Cerebellar nuclear complex (tissue), 1 donor: ENCODE data around the gene DTX2.
A peak's percentile ranks its signal among the peaks of the same experiment; 100 is the strongest.
"Not testable (repeated sequence)": the region's sequence is repeated elsewhere in the genome, so short reads cannot be mapped to it uniquely, and the experiment has no call there.

ENCODE experiments used
- DNase-seq, 2 experiments: peaks; one replicate each; lab custom pipeline; 2025; lab: John Stamatoyannopoulos, UW

Gene DTX2

DNA sequence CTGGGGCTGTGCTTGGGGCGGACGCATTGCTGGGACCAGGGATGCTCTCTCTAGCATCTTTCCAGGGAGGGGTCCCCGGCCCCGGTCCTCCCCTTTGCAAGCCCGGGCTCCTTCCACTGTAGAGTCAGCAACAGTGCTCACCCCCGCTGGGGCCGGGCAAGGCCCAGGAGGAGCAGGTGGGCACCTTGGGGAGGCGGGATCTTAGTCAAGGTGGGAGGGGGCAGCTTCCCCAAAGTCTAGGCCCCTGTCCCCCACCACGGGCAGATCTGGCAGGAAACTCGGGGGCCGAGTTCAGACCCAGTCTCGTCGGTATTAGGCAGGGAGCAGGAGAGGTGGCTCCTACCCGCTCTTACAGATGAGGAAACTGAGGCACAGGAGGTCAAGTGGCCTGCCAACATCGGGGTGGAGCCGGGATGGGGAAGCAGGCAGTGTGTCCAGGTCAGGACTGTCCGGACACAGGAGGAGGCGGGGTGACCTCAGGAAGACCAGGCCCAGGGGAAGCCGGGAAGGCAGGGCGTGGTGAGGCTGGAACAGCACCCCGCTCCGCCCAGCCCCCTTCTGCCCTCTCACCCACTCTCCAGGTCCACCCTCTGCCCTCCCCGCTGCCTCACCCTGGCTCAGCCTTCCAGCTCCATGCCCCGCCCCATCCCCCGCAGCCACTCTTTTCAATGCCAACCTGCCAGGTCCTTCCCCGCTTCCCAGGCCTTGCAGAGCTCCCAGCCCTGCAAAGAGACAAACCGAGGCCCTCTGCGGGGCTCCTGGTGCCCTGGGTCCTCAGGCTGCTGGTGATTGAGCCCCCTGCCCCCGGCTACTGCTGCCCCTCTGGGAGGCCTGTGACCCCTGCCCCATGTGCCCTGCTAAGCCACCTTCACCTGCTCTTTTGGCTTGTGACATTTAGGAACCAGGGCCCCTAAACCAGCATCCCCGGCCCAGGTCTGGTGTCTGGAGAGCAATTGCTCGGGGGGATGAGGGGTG lies 50.7 kb downstream of the DTX2 start:
- DNase-seq: not testable (repeated sequence)

DNA sequence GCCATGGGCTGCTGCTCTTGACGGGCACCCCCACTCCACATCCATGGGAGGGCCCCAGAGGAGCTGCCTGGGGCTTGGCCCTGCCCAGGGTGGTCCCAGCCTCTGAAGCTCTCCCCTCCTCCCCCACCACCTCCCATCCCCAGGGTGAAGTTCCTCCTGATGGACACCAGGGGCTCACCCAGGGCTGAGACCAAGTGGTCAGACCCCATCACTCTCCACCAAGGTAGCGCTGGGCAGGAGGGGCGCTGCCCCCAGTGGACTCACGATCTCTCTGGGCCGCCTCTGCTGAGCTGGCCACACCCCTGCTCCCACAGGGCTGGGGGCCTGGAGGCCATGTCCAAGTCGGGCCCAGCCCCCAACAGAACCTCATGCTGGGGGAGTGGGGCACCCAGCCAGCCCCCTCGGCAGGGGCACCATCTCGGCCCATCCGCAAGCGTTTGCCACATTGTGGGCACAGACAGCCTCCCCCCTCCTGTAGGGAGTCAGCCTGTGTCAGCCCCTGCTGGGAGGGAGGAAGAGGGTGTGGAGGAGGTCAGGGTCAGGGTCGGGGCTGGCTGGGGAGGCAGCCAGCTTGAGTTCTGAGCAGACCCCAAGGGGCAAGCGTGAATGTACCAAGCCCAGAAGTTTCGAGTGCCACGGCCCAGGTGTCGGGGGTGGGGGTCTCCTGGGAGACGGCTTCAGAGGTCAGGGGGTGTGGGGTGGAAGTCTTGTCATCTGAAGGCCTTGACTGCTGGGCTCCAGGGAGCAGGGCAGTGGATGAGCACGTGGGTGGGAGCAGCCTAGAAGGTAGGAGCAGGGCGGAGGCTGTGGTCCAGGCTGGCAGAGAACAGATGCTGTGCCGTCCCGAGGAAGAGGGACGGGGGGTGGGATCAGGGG lies 51.7 kb downstream of the DTX2 start:
- DNase-seq: no peak

DNA sequence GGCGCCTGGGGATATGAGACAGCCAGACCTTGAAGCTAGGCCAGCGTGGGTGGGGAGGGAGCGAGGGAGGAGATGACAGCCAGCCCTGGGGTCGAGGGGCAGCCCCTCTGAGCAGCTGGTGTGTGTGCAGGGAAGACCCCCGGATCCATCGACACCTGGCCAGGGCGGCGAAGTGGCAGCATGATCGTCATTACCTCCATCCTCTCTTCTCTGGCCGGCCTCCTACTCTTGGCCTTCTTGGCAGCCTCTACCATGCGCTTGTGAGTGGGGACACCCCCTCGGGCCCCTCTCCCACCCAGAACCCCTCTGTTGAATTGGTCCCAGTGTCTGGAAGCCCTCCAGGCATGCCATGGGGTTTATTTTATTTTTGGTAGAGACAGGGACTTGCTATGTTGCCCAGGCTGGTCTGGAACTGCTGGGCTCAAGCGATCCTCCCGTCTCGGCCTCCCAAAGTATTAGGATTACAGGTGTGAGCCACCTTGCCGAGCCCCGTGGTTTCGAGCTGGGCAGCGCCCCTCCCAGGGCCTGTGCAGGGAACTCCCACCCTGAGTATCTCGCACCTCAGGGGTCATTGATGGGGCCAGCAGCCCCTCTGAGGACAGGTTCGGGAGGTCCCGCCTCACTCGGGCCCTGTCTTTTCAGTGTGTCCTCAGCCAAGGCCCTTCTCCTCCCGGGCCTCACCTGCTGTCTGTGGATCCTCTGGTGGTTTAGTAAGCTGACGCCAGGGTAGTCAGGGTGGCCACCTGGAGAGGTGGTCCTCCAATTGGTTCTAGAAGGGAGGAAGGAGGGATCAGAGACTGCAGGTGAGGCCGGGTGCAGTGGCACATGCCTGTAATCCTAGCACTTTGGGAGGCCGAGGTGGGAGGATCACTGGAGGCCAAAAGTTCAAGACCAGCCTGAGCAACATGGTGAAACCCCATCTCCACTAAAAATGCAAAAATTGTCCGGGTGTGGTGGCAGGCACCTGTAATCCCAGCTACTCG lies 52.6 kb downstream of the DTX2 start:
- DNase-seq: no peak

DNA sequence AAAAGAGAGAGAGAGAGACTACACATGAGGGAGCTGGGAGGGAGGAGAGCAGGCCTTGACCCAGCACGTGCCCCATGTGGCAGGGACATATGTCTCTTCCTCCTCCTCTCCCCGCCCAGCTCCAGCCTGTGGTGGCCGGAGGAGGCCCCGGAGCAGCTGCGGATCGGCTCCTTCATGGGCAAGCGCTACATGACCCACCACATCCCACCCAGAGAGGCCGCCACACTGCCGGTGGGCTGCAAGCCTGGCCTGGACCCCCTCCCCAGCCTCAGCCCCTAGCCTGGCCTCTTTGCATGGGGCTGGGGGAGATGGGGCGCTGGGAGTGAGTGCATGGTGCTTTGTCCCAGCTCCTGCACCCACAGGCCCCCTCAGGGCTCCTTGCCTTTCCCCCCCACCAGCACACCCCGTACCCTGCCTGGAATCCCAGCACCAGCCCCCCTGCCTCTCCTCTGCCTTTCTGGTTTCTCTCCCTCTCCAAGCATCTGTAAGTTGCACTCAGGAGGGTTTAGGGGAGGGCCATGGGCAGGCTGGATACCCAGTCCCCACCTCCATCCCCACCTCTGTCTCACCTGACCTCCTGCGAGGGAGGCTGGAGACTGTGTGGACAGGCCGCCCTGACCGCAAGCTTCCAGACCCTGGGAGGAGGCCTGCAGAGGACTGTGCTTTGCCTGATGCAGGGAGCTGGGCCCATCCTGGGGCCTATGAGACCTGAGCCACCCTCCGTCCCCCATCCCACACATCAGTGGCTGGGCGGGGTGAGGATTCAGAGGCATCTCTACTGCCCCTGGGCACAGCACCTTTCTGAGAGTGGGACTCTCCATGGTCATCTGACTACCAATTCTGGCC lies 53.6 kb downstream of the DTX2 start:
- DNase-seq: no peak

DNA sequence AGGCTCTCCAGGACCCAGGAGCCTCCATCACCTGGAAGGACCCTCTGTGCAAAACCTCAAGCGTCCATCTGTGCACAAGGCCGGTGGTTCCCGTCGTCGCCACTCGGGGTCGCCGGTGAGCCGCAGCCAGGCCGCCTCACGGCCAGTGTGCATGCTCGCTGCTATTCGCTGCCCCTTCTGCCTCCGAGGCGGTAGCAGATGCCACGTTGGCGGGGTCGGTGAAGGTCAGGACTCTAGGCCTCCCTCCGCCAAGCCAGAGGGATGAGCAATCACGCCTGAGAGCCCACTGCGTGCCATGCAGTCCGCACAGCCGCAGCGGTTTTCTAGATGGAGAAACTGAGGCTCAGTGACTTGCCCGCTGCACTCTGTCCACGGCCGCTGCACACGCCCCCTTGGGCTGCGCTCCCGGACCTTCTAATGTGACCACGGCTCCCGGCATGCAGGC lies 54.5 kb downstream of the DTX2 start:
- no peak for DNase-seq

DNA sequence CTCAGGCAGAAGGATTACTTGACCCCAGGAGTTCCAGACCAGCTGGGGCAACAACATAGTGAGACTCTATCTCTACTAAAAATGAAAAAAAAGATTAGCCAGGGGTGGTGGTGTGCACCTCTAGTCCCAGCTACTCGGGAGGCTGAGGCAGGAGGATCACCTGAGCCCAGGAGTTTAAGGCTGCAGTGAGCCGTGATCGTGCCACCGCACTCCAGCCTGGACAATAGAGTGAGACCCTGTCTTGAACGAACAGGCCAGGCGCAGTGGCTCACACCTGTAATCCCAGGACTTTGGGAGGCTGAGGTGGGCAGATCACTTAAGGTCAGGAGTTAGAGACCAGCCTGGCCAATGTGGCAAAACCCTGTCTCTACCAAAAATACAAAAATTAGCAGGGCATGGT lies 55.4 kb downstream of the DTX2 start:
- DNase-seq: not testable (repeated sequence)

DNA sequence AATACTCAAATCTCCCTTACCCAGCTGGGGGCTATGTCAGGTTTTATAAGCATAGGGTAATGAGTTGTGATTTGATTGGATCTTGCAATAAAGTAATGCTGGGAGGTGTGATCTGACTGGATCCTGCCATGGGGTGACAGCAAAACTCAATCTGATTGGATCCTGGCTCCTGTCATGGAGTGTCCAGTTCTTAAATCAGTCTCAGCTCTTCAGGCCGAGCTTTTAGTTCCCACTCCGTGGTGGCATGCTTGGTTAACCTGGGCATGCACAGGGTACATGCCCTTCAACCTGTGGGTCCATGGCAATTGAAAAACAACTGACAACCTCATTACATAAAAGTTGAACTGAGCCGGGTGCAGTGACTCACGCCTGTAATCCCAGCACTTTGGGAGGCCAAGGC lies 64.7 kb downstream of the DTX2 start:
- not testable (repeated sequence) for DNase-seq

DNA sequence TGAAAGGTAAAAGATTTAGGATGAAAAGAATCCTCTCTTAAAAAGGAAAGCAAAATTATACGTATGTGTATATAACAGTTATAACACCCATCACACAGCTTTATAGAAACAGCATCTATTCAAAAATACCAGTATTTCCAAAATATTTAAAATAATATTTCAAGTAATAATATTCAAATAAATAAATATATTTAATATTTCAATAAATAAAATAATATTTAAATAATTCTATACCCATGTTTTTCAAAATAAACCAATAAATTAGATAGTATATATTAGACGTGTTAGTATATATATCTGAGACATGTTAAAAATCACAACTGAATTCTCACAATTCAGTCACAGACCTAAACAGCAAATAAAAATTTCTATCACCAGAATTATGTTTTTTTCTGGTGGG lies 70.1 kb downstream of the DTX2 start:
- not testable (repeated sequence) for DNase-seq

DNA sequence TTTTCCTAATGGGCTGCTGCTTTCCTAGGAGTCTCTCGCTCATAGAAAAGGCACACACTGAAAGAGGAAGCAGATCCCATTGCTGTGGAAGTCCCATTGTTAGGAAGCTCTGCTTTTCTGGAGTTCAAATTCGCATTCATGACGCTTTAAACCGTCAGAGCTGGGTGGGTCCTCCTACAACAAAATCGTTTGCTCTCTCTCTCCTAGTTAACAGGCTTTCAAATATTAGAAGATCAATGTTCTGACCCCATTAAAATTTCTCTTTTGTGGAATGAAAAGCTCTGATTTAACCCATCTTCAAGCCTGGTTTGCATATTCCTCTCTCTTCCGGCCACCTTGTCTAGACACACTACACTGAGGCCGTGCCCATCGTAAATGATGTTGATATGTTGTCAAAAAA lies 81.7 kb downstream of the DTX2 start, which contains the start of gene SPDYE16:
SPDYE16 (minus strand) TSS at position 101 of the 400 bp plus-strand sequence. CDS start 1,838 bp downstream, outside the sequence.
- not testable (repeated sequence) for DNase-seq

DNA sequence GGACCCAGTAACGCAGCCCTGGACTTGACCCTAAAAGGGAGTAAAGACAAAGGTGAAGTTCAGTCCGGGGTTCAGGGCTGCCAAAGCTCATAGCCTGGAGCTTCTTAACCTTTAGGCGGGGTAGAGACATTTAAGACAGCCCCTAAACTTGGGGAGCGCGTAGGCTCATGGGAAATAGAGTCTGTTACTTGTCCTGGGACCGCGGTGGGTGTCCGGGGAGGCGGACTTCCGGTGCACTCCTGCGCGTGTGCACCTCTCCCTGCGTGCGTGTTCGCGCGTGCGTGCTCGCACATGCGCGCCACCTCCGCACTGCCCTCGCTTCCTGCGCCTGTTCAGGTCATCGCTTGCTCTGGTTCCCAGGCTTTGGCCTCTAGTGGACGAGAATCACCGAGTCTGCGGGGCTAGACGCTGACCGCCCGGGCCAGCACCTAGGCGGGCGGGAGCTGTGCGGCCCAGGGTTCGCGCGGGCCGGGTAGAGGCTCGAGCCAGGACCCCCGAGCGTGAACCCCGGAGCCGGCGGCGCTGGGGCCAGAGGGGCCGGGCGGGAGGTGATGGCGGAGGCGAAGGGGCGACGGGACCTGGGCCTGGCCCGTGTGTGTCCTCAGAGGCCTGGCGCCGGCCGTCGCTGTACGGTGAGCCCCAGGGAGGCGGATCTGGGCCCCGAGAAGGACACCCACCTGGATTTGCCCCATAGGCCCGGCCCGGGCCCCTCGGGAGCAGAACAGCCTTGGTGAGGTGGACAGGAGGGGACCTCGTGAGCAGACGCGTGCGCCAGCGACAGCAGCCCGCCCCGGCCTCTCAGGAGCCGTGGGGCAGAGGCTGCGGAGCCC lies 87.7 kb downstream of the DTX2 start:
- DNase-seq: peak; percentile 26 to 36

DNA sequence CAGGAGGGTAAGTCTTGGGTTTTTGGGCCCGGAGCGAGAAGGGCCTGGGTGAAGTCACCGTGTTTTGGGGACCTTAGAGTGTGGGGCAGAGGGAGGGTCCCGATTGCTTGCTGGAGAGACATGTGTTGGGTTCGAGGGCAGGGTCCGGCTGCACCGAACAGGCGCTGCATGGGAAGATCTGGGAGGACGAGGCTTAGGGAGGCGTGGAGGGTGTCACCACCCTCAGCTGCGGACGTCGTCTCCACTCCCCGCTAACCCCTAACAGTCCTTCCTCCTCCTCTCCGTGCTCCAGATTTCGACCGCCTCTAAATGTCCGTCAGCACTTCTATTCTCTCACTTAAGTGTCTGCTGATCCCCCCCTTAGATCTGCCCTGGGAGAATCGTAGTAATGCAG lies 88.3 kb downstream of the DTX2 start:
- DNase-seq: not testable (repeated sequence)

DNA sequence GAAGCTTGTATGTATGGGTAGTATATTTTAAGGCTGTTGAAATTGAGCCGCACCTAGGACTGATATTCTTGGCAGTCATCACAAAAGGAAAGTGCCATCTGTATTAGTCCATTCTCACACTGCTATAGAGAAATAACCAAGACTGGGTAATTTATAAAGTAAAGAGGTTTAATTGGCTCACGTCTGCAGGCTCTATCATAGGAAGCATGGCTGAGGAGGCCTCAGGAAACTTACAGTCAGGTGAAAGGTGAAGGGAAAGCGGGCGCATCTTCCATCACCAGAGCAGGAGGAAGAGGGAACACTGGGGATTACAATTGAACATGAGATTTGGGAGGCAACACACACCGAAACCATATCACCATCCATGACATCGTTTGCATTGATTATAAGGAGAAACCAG lies 90.5 kb downstream of the DTX2 start:
- DNase-seq: not testable (repeated sequence)
